Stomach (tissue), 9 donors: ENCODE measurements around the gene UCK2. TPM values are rescaled to one million over a fixed set of nuclear protein-coding genes. Genes with fewer than 3 reads are reported as not detected.

ENCODE experiments used
- DNase-seq, 2 donors: peaks; one replicate each; pipeline versions ENCODE4 v3.0.0 to v3.0.0-alpha.2; 2013 to 2019
- H3K27ac ChIP-seq, 5 donors: fragments of 200-600 bp in 4 of 5; sonication (generic) in 4 of 5; one replicate each; pipeline ENCODE4 v1.5.1; 2013 to 2019; ENCODE audit warnings: mild to moderate bottlenecking in 1 of 5, moderate library complexity in 1 of 5
- H3K27me3 ChIP-seq, 3 donors: fragments of 200-600 bp; sonication (generic); one replicate each; pipeline ENCODE4 v1.5.1; 2017 to 2019; ENCODE audit warnings: mixed run types in 1 of 3
- H3K36me3 ChIP-seq, 4 donors: fragments of 200-600 bp; sonication (generic); 1 replicate in 3 of 4; 2 replicates in 1 of 4; pipeline ENCODE4 v1.5.1; 2016 to 2019
- H3K4me1 ChIP-seq, 4 donors: fragments of 200-600 bp; sonication (generic); one replicate each; pipeline ENCODE4 v1.5.1; 2016 to 2019
- H3K4me3 ChIP-seq, 4 donors: fragments of 200-600 bp; sonication (generic) in 3 of 4; one replicate each; pipeline ENCODE4 v1.5.1; 2016 to 2019; ENCODE audit warnings: mild to moderate bottlenecking in 1 of 4
- H3K9me3 ChIP-seq, 4 donors: fragments of 200-600 bp; sonication (generic); one replicate each; pipeline ENCODE4 v1.5.1; 2016 to 2019
- CTCF ChIP-seq, 7 experiments: fragments of 450-650 bp in 4 of 7; fragments of 200-600 bp in 3 of 7; sonication (generic) in 3 of 7; IDR thresholded peaks; one replicate each; pipeline ENCODE4 v1.5.1; 2016 to 2019; ENCODE audit warnings: antibody characterized with exemption in 7 of 7, control low read depth in 2 of 7, mild to moderate bottlenecking in 1 of 7
- EP300 ChIP-seq: sonication (generic); formaldehyde crosslinking; IDR thresholded peaks from one replicate; pipeline ENCODE4 v1.6.1; 2017; ENCODE audit warnings: antibody characterized with exemption
- POLR2A ChIP-seq, 4 donors: fragments of 450-650 bp; IDR thresholded peaks; one replicate each; pipeline ENCODE4 v1.6.1; 2016; ENCODE audit warnings: antibody characterized with exemption in 4 of 4, control low read depth in 2 of 4, mild to moderate bottlenecking in 1 of 4, moderate library complexity in 1 of 4
- POLR2AphosphoS5 ChIP-seq, 3 donors: sonication (generic); formaldehyde crosslinking; IDR thresholded peaks; one replicate each; pipeline ENCODE4 v1.6.1; 2016; ENCODE audit warnings: antibody characterized with exemption in 3 of 3
- WGBS, 5 donors: extraction: QIAGEN DNeasy Blood & Tissue Kit in 3 of 5; methylation state at CpG; one replicate each; pipeline versions ENCODE4 v1.1.5 to v1.1.7; 2013 to 2018; 5-methylcytosine and 5-hydroxymethylcytosine counted together
- intact Hi-C: fragments of 100-400 bp; cut with DNase I; formaldehyde crosslinking; loops from one replicate; pipeline ENCODE4 v1.15.1; 2023; ENCODE audit warnings: low total_unique reads
- polyA plus RNA-seq, 3 donors: library from polyadenylated mRNA; stranded (reverse); fragments of 200-250 nt; gene quantifications; one replicate each; pipeline ENCODE4 v1.2.3, GENCODE V29; 2013
- total RNA-seq, 5 donors: library from RNA; depleted of rRNA; stranded (reverse); fragments of >200 nt; gene quantifications; one replicate each; pipeline versions ENCODE4 v1.1.0 to v1.2.3, GENCODE V29; 2014 to 2016
- donor health status: healthy with polysubstance abuse.
- donor health status: Bipolar disorder and iron deficiency.
- donor health status: healthy.

UCK2 gene
- total and polyA plus RNA-seq, 8 donors, result 12.3 to 72.8 (median 30.3) TPM

- H3K4me3 ChIP-seq, result no peak overlapping the region
- 75 to 85% (median 83%) methylated on average over 3 of the region's 3 CpGs for WGBS, 5 donors
- TF ChIP-seq POLR2A (IDR thresholded peaks at IDR 0.05) (no peak), POLR2AphosphoS5 (IDR thresholded peaks at IDR 0.05) (no peak)
- no peak overlapping the region for H3K27ac ChIP-seq
- no peaks in the 10 kb centered on the region for H3K4me1 ChIP-seq
- H3K36me3 ChIP-seq, result no peaks in the 10 kb centered on the region
- H3K9me3 ChIP-seq, result no peaks in the 10 kb centered on the region
- H3K27me3 ChIP-seq, result no peaks in the 10 kb centered on the region
- intact Hi-C loops, result no loop called here
- DNase-seq, result no peak
Observed at GRCh38 chr1:165942927-165943597, 115.6 kb downstream of the UCK2 start.

- no peak overlapping the region for H3K27ac ChIP-seq
- TF ChIP-seq POLR2AphosphoS5 (IDR thresholded peaks at IDR 0.05), result no peak
- no peaks in the 10 kb centered on the region for H3K27me3 ChIP-seq
- no peaks in the 10 kb centered on the region for H3K36me3 ChIP-seq
- no peak overlapping the region for H3K4me3 ChIP-seq
- H3K9me3 ChIP-seq, result no peaks in the 10 kb centered on the region
- 63 to 71% (median 66%) methylated on average over 4 of the region's 4 CpGs for WGBS, 5 donors
- intact Hi-C loops, result no loop called here
- DNase-seq, result no peak
- H3K4me1 ChIP-seq, result no peaks in the 10 kb centered on the region
Observed at GRCh38 chr1:165945911-165946310, 118.5 kb downstream of the UCK2 start.

- no peak for TF ChIP-seq POLR2A (IDR thresholded peaks at IDR 0.05)
- no peaks in the 10 kb centered on the region for H3K9me3 ChIP-seq
- no peaks in the 10 kb centered on the region for H3K27me3 ChIP-seq
- no peak for DNase-seq
- intact Hi-C loops, result no loop called here
- no peak overlapping the region for H3K4me3 ChIP-seq
- WGBS, 5 donors, result 77 to 92% (median 91%) methylated on average over 6 of the region's 6 CpGs
- no peak overlapping the region for H3K27ac ChIP-seq
- no peaks in the 10 kb centered on the region for H3K36me3 ChIP-seq
- H3K4me1 ChIP-seq, result no peaks in the 10 kb centered on the region
Observed at GRCh38 chr1:165947797-165948455, 120.5 kb downstream of the UCK2 start.

GRCh38 chr1:165949335-165950130, 122.1 kb downstream of the UCK2 start:
- WGBS, 5 donors, result 58 to 63% (median 62%) methylated on average over 6 of the region's 6 CpGs
- Histone ChIP-seq H3K4me1 (no peaks in the 10 kb centered on the region), H3K9me3 (no peaks in the 10 kb centered on the region), H3K4me3 (no peak overlapping the region), H3K27ac (no peak overlapping the region), H3K36me3 (no peaks in the 10 kb centered on the region), H3K27me3 (no peaks in the 10 kb centered on the region)
- no peak for TF ChIP-seq POLR2A (IDR thresholded peaks at IDR 0.05)
- no peak for TF ChIP-seq EP300
- no peak for TF ChIP-seq CTCF (IDR thresholded peaks at IDR 0.05)
- TF ChIP-seq POLR2AphosphoS5 (IDR thresholded peaks at IDR 0.05), result no peak
- peak in 1 of 2 donors; percentile 36 for DNase-seq
- intact Hi-C loops, result no loop called here

- Histone ChIP-seq H3K9me3 (no peaks in the 10 kb centered on the region), H3K27me3 (no peaks in the 10 kb centered on the region), H3K36me3 (no peaks in the 10 kb centered on the region), H3K4me3 (no peak overlapping the region), H3K27ac (no peak overlapping the region), H3K4me1 (no peaks in the 10 kb centered on the region)
- 38 to 48% (median 44%) methylated on average over 2 of the region's 2 CpGs for WGBS, 5 donors
- no peak for TF ChIP-seq POLR2A (IDR thresholded peaks at IDR 0.05)
- no peak for TF ChIP-seq POLR2AphosphoS5 (IDR thresholded peaks at IDR 0.05)
- no peak for TF ChIP-seq CTCF (IDR thresholded peaks at IDR 0.05)
- no peak for TF ChIP-seq EP300
- DNase-seq, result peak in 1 of 2 donors; percentile 44
- intact Hi-C loops, result no loop called here
Observed at GRCh38 chr1:165954940-165955339, 127.5 kb downstream of the UCK2 start.
